MG63 (cell line): ENCODE data around the gene SUSD3. TPM values are rescaled to one million over a fixed set of nuclear protein-coding genes. Genes with fewer than 3 reads are reported as not detected.
"Not testable (repeated sequence)": the region's sequence is repeated elsewhere in the genome, so short reads cannot be mapped to it uniquely, and the experiment has no call there.

ENCODE experiments used
- DNase-seq: peaks from one replicate; pipeline ENCODE4 v3.0.0-alpha.2; 2020
- H3K27me3 ChIP-seq: fragments of 250-450 bp; sonication (Bioruptor Pico); 2 replicates; pipeline ENCODE4 v1.5.1; 2020; ENCODE audit warnings: mild to moderate bottlenecking, moderate library complexity
- H3K36me3 ChIP-seq: fragments of 250-450 bp; sonication (Bioruptor Pico); 2 replicates; pipeline ENCODE4 v1.5.1; 2020; ENCODE audit warnings: mild to moderate bottlenecking, moderate library complexity
- H3K4me3 ChIP-seq: fragments of 250-450 bp; sonication (Bioruptor Pico); 2 replicates; pipeline ENCODE4 v1.5.1; 2020; ENCODE audit warnings: mild to moderate bottlenecking, moderate library complexity
- H3K9me3 ChIP-seq: fragments of 250-450 bp; sonication (Bioruptor Pico); 2 replicates; pipeline ENCODE4 v1.5.1; 2020; ENCODE audit warnings: mild to moderate bottlenecking, moderate library complexity
- total RNA-seq: library from RNA; depleted of rRNA; stranded (reverse); fragments of >200 nt; shearing (Covaris generic); gene quantifications from 2 replicates; pipeline ENCODE4 v1.2.3, GENCODE V29; 2014; ENCODE audit warnings: low replicate concordance; rRNA removed

Gene SUSD3
- total RNA-seq, result 0.40 TPM in 1 of 2 replicates, not detected in the other

DNA sequence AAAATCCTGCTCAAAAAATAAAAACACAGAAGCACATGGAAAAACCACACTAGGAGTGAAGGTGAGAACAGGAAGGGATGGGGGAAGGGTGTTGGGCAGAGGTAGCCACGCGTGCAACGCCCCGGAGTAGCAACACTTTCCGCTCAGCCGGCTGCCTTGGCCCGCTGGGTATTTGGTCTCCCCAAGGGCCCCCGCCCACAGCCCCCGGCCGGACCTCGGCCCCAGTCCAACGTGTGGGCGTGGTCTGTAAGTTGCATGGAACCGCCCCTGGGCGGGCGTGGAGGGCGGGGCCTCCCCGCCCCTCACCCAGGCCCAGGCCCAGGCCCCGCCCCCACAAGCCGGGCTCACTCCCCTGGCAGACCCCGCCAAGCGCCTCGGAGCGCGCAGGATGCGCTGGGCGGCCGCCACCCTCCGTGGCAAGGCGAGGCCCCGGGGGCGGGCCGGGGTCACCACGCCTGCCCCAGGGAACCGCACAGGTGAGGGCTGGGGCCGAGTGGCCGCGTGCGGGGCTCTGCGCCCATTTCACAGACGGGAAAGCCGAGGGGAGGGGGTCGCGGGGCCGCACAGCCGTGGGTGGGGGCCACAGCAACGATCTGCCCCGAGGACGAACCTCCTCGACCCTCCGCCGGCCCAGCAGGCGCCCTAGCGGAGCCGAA is at the start of gene SUSD3:
TSS of gene SUSD3 (plus strand) at position 347 of the 656 bp plus-strand sequence. CDS start at position 389, 42 bp downstream.
- Histone ChIP-seq H3K4me3 (no peak within 1 kb of the TSS), H3K27me3 (no peaks in the 10 kb centered on the region), H3K9me3 (no peaks in the 10 kb centered on the region), H3K36me3 (no peaks in the 10 kb centered on the region)
- DNase-seq, result no peak

DNA sequence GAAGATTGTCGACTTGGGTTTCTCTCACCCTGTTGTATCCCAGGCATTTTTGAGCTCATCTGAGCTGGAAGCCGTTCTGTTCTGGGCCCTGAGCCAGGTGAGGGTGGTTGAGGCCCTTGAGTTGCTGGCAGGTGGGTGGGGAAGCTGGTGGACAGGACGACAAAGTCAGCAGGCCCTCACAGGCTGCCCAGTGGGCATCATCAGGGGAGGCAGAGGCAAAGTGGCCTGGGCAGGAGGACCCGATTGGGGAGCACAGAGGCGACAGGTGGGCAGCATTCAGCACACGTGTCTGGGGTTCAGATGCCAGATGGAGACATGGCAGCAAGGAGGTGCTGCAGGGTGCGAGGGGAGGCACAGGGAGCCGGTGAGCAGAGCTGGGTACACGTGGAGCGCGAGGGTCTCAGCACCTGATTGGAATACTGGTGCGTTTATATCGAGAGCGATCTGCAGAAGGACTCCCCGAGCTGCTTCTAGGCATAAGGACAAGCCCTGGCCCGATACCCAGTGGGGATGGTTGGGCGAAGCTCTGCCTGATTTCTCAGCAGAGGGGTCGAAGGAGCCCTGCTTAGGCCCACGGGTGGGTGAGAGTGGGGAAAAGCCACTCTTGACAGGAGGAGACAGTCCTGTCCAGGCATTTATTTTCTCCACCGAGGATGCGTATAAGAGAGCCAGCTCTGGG is 49.0 kb upstream of the SUSD3 start:
- no peak for DNase-seq

DNA sequence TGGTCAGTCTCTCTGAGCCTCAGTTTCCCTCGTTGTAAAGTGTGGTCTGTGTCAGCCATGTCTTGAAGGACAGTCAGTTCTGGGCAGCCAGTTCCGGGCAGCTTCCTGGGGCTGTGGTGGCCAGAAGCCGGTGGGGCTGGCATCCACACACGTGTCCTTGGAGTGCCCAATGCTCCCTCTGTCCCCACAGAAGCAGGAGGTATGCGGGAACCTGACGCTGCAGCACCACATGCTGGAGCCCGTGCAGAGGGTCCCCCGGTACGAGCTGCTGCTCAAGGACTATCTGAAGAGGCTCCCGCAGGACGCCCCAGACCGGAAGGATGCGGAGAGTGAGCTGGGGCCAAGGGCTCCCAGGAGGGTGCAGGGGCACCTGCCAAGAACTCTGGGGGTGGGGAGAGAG is 48.4 kb upstream of the SUSD3 start:
- Histone ChIP-seq H3K4me3 (no peak overlapping the region), H3K9me3 (no peaks in the 10 kb centered on the region), H3K27me3 (no peaks in the 10 kb centered on the region), H3K36me3 (no peaks in the 10 kb centered on the region)
- DNase-seq, result no peak

More for the DNA sequence above, 49.0 kb upstream of the SUSD3 start:
- Histone ChIP-seq H3K4me3 (no peak overlapping the region), H3K36me3 (no peaks in the 10 kb centered on the region), H3K27me3 (no peaks in the 10 kb centered on the region), H3K9me3 (no peaks in the 10 kb centered on the region)

DNA sequence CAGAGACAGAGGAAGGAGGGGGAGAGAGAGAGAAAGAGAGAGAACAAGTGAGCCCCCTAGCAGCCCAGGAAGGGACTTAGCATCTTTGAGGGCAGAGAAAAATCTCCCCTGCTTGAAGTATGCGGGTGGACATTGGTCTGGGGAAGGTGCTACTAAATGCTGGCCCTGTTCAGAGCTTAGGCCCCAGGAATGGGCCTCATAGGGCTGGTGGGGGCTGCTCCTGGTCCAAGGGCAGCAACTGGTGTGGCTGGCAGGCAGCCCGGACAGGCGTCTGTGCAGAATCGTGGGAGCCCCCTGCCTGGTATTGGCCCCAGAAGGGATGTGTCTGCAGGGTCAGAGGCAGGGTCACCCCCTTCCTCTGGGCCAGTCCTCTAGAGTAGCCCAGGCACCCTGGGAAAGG is 47.8 kb upstream of the SUSD3 start:
- H3K36me3 ChIP-seq, result no peaks in the 10 kb centered on the region
- DNase-seq, result no peak
- H3K27me3 ChIP-seq, result no peaks in the 10 kb centered on the region
- H3K4me3 ChIP-seq, result no peak overlapping the region
- H3K9me3 ChIP-seq, result no peaks in the 10 kb centered on the region

DNA sequence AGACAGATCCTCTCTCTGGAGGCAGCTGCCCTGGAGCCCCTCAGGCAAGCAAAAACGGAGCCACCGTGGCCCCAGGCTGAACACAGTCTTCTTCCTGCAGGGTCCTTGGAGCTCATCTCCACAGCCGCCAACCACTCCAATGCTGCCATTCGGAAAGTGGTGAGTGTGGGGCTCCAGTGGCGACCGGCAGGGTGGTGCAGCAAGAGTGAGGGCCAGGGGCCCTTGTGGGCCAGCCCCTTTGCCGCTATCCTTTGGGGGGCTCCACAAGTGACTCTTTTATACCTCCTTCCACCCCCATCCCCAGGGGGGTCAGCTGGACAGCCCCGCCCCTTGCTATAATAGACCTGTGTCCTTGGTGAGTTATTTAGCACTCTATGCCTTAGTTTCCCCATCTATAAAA is 47.4 kb upstream of the SUSD3 start:
- H3K27me3 ChIP-seq, result no peaks in the 10 kb centered on the region
- no peak overlapping the region for H3K4me3 ChIP-seq
- no peaks in the 10 kb centered on the region for H3K36me3 ChIP-seq
- H3K9me3 ChIP-seq, result no peaks in the 10 kb centered on the region
- DNase-seq, result no peak

DNA sequence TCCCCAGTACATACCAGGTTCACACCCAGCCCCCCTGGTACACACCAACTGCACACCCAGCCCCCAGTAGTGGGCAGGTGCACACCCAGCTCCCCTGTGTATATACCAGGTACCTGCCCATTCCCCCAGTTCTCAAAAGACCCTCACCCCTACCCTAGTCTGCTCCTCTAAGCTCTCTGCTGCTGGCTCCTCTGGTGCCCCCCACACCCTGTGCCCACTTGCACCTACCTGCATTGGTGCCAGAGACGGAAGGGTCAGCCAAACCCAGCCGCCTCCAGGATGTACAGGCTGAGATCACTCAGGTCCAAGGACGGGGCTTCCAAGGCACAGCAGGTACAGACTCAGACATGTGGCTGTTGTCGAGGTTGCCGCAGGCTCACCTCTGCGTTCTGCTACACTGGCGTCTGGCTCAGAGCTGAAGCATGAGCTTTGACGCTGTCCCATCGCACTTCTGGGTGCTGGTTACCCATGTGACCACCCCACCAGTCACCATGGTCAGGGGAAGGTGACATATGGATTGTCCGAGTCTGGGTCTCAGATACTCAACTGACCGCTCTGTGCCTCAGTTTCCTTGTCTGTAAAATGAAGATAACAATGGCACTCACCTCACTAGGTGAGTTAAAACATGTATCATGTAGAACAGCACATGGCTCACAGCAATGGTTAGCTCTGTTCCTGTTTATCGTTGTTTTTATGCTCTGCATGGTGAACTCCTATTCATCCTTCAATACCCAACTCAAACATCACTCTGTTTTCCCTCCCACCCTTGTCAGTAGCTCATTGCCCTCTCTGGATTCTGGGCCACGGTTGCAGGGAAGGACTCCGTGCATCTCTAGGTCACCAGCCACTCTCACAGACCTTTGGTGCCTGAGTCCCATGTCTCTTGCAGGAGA is 45.3 kb upstream of the SUSD3 start:
- no peaks in the 10 kb centered on the region for H3K36me3 ChIP-seq
- no peaks in the 10 kb centered on the region for H3K9me3 ChIP-seq
- no peaks in the 10 kb centered on the region for H3K27me3 ChIP-seq
- no peak overlapping the region for H3K4me3 ChIP-seq
- DNase-seq, result no peak

DNA sequence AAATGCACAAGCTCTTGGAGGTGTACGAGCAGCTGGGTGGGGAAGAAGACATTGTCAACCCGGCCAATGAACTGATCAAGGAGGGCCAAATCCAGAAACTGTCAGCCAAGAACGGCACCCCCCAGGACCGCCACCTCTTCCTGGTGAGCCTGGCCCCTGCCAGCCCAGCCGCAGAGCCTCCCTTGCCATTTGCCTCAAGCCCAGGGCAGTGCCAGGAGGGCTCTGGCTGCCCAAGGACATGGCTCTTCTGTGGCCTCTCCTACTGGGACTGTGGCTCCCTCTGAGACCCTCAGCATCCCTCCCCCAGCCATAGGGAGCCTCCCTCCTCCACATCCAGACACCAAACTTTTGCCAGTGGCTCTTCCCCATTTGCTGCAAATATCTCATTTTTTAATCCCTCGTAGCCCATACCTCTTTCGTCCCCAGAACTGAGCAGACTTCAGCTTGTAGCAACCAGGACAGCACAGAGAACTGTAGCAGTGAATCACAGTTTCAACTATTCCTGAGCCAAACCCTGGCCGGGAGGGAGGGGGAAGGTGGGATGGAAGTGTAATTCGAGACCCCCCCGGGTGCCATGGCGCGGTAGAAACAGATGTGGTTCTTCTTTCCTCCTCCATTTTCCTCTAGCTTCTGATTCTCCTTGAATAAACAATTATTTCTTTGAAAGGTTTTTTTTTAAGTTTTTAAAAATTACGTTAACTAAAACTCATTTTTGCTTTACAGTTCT is 44.5 kb upstream of the SUSD3 start:
- no peaks in the 10 kb centered on the region for H3K27me3 ChIP-seq
- no peak overlapping the region for H3K4me3 ChIP-seq
- H3K36me3 ChIP-seq, result no peaks in the 10 kb centered on the region
- H3K9me3 ChIP-seq, result no peaks in the 10 kb centered on the region
- no peak for DNase-seq

DNA sequence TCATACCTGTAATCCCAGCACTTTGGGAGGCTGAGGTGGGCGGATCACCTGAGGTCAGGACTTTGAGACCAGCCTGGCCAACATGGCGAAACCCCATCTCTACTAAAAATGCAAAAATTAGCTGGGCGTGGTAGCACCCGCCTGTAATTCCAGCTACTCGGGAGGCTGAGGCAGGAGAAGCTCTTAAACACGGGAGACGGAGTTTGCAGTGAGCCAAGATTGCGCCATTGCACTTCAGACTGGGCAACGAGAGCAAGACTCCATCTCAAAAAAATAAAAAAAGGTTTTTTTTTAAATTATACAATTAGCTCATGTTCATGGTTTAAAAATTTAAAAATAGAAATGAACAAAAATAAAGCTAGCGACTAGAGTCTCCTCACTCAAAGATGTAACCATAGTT is 43.3 kb upstream of the SUSD3 start:
- H3K36me3 ChIP-seq, H3K27me3 ChIP-seq, H3K4me3 ChIP-seq, H3K9me3 ChIP-seq, DNase-seq: not testable (repeated sequence)

DNA sequence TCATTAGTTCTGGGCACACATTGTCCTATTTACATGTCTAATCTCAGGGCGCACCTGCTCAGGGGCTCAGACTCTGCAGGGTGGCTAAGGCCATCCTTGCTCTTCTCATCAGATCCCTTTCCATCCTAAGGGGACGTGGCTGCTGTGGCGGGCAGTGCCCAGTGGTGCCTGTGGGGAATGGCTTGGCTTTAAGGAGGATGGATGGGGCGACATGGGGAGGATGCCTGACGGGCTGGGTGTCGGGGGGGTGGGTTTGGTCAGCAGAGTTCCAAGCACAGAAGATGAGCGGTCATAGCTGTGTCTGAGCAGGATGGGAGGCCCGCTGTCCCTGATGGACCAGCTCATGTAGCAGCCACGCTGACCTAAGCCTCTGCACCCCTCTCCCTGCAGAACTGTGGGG is 40.9 kb upstream of the SUSD3 start:
- Histone ChIP-seq H3K27me3 (no peaks in the 10 kb centered on the region), H3K4me3 (no peak overlapping the region), H3K36me3 (no peaks in the 10 kb centered on the region), H3K9me3 (no peaks in the 10 kb centered on the region)
- no peak for DNase-seq

DNA sequence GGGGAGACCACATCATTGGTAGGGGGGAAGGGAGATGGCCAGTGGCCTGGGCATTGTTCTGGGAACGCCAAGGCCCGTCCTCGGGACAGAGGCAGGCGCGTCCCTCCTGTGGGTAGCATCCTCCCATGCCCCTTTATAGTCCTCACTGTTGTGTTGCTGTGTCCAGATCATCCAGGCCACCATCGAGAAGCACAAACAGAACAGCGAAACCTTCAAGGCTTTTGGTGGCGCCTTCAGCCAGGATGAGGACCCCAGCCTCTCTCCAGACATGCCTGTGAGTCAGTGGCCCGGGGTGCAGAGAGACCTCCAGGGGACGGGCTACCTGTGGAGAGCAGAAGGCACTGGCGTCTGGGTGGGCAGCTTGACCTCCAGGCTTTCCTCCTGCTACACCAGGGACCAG is 38.4 kb upstream of the SUSD3 start:
- no peaks in the 10 kb centered on the region for H3K27me3 ChIP-seq
- H3K36me3 ChIP-seq, result no peaks in the 10 kb centered on the region
- H3K9me3 ChIP-seq, result no peaks in the 10 kb centered on the region
- DNase-seq, result no peak
- H3K4me3 ChIP-seq, result no peak overlapping the region

DNA sequence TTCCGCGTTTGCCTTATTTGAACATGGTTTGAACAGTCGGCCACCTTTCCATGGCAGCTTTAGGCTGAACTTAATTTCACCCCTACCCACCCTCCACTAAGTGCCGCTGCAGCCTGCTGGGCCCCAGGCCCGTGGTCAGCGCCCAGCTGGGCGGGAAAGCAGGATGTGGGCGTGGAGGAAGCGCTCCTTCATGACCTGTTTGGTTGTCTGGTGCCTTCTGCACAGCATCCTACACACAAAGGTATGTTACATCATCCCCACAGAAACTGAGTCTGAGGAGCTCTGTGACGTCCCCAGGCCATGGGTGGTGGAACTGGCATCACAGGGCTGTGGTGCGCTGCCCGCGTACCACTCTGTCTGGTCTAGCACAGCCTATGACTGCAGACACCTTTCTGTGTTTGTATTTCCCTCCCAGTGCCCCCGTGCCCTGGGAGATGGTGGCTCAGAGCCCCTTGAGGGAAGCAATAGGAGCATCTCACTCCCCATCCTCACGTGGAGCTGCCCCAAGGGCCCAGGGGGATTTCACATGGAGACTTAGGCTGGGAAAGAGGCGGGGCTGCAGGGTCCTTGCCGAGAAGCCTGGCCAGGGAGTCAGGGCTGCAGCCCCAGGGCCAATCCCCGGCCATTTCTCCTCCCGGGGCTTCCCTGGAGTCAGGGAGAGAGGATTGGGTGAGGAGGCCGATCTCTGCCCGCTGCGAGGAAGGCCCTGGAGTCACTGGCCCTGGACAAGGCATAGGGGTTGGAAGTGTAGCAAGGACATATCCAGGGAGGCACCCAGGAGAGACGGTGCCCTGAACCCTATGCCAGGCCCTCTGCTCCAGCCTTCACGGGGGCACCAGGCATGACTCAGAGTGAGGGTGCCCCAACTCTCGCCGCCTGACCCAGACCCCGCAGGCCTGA is 37.5 kb upstream of the SUSD3 start:
- DNase-seq, result no peak
- Histone ChIP-seq H3K27me3 (no peaks in the 10 kb centered on the region), H3K9me3 (no peaks in the 10 kb centered on the region), H3K4me3 (no peak overlapping the region), H3K36me3 (no peaks in the 10 kb centered on the region)

DNA sequence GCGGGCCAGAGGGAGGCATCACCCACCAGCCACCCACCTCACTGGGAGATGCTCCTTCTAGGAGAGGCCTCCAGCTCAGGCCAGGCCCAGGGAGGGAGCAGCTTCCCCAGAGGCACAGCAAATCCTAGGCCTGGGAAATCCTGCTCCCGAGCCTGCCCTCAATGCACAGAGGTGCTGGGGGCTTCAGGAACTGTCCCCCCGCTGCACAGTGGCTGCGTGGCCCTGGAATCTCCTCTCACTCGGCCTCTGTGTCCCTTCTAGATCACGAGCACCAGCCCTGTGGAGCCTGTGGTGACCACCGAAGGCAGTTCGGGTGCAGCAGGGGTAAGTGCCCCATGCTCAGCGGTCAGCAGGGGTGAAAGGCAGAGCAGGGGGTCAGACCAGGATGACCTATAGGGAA is 36.4 kb upstream of the SUSD3 start:
- Histone ChIP-seq H3K27me3 (no peaks in the 10 kb centered on the region), H3K9me3 (no peaks in the 10 kb centered on the region), H3K4me3 (no peak overlapping the region), H3K36me3 (no peaks in the 10 kb centered on the region)
- no peak for DNase-seq

DNA sequence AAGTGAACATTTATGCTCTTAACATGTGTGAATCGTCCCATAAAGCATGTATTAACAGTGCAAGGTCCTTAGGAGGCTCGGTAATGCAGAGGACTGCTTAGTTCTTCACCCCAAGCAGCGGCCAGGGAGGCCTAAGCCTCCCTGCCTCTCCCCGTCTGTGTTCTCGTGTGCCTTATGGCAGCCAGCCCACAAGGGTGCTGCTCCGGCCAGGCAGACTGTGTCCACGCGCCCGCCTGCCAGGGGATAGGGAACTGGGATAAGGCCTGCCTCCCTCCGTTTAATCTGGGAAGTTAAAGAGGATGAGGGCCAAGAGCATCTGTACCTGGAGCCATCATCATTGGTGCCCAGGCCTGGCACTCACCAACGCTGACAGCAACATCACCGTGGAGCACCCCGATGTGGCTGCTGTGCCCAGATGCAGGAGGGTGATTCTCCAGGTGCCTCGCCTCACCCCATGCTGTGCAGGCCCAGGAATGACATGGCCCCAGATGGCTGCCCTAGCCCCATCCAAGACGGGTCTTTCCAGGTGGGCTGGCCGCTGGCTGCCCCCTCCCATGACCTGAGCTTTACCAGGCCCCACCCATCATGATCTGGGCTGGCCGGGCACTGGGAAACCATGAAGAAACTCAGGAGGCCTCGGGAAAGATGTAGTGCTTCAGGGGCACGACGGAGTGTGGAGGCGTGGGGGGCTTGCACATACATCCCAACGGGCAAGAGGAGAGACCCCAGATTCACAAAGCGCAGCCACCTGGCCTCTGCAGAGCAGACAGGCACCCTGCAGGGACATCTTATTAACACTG is 35.6 kb upstream of the SUSD3 start:
- no peaks in the 10 kb centered on the region for H3K36me3 ChIP-seq
- no peak for DNase-seq
- no peaks in the 10 kb centered on the region for H3K27me3 ChIP-seq
- H3K4me3 ChIP-seq, result no peak overlapping the region
- H3K9me3 ChIP-seq, result no peaks in the 10 kb centered on the region

DNA sequence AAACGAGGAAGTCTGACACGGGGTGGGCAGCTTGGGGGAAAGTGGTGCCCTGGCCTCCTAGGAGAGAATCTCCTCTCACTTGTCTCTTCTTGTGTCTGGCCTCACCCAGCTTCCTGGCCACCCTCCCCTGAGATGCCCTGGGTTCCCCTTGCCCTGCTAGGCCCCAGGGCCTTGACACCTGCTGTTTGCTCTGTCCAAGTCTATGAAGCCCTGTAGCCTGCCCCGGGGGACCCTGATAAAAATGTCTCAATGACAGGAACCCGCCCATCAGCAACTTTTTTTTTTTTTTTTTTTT is 35.0 kb upstream of the SUSD3 start:
- Histone ChIP-seq H3K36me3 (no peaks in the 10 kb centered on the region), H3K27me3 (no peaks in the 10 kb centered on the region), H3K9me3 (no peaks in the 10 kb centered on the region), H3K4me3 (no peak overlapping the region)
- DNase-seq, result no peak

DNA sequence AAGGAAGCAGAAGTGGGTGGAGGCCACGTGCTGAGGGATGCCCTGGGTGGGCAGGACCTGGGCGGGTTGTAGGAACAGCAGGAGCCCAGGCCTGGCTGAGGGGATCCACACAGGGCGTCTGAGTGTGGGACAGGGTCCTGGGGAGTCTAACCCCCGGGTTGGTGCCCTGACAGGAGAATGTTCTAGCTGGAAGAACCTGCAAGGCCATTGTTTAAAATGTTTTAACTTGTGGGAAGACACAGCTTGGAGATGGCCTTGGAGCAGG is 33.9 kb upstream of the SUSD3 start:
- DNase-seq, result no peak
- H3K27me3 ChIP-seq, result no peaks in the 10 kb centered on the region
- no peak overlapping the region for H3K4me3 ChIP-seq
- no peaks in the 10 kb centered on the region for H3K36me3 ChIP-seq
- no peaks in the 10 kb centered on the region for H3K9me3 ChIP-seq
